ENCODE results near the gene KRT33B. TPM values are rescaled to one million over a fixed set of nuclear protein-coding genes. Genes with fewer than 3 reads are reported as not detected.
"Not testable (repeated sequence)": the region's sequence is repeated elsewhere in the genome, so short reads cannot be mapped to it uniquely, and the experiment has no call there.

The KRT33B gene
- total RNA-seq, 1 donor from 2014 or later, result not detected

DNA sequence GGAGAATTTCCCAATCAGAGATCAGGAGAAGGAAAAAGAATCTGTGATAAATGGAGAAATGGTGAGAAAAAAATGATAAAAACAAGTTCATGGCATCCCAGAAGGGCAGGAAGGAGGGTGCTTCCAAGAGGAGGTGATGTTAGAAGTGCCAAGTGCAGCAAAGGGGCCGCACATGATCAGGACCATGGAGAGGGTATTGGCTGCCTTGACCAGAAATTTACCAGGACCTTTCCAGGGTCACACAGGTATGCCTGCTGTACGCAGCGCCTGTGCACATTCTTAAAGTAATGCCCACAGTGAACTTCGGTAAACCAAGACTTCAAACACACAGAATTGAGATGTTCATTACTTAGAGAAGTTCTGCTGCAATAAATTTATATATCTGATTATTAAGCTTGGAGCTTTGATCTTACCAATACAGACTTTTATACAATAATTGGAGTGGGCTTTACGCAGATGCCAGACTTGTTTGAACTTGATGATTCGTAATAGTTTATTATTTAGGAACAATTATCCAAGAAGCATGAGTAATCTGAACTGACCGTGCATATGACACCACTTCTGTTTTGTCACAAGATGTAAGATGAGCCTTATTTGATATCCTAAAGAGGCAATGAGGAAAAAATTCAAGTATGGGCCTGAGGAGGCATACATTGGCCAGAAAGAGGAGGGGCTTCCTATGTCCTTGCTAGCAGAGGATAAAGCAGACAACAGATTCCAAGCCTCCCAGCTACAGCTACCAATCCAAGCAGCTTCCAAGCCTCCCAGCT, 16.8 kb downstream of the KRT33B start:
- Histone ChIP-seq H3K4me1 (ENCODE audit: insufficient read depth, low read length) (no peaks in the 10 kb centered on the region), H3K27ac (ENCODE audit: low read depth, low read length) (no peak overlapping the region), H3K36me3 (ENCODE audit: insufficient read depth, low read length) (no peaks in the 10 kb centered on the region), H4K20me1 (ENCODE audit: insufficient read depth, low read length) (no peaks in the 10 kb centered on the region), H3K27me3 (ENCODE audit: insufficient read depth, low read length) (peaks cover 4% of the 10 kb centered on the region), H3K4me3 (ENCODE audit: insufficient read depth, low read depth, low read length) (no peak overlapping the region), H3K9me3 (ENCODE audit: insufficient read depth, low read depth, low read length) (no peaks in the 10 kb centered on the region), H2AFZ (ENCODE audit: low read depth, low read length) (no peak overlapping the region), H3K9ac (ENCODE audit: low read length) (no peak overlapping the region), H3K4me2 (ENCODE audit: low read length) (no peak overlapping the region), H3K79me2 (ENCODE audit: insufficient read depth, low read length) (no peaks in the 10 kb centered on the region)
- H3K36me3 Mint-ChIP-seq (ENCODE audit: low read depth, unreplicated experiment), result no peaks in the 10 kb centered on the region
- no peak for FAIRE-seq
- no peak overlapping the region for H3K4me3 Mint-ChIP-seq (ENCODE audit: unreplicated experiment)
- H3K9me3 Mint-ChIP-seq (ENCODE audit: unreplicated experiment), result peaks cover 6% of the 10 kb centered on the region
- H3K4me1 Mint-ChIP-seq (ENCODE audit: low read depth, unreplicated experiment), result no peaks in the 10 kb centered on the region
- TF ChIP-seq EZH2 (IDR thresholded peaks at IDR 0.05; ENCODE audit: insufficient read depth, low read length), result no peak
- TF ChIP-seq, protein P1, sequence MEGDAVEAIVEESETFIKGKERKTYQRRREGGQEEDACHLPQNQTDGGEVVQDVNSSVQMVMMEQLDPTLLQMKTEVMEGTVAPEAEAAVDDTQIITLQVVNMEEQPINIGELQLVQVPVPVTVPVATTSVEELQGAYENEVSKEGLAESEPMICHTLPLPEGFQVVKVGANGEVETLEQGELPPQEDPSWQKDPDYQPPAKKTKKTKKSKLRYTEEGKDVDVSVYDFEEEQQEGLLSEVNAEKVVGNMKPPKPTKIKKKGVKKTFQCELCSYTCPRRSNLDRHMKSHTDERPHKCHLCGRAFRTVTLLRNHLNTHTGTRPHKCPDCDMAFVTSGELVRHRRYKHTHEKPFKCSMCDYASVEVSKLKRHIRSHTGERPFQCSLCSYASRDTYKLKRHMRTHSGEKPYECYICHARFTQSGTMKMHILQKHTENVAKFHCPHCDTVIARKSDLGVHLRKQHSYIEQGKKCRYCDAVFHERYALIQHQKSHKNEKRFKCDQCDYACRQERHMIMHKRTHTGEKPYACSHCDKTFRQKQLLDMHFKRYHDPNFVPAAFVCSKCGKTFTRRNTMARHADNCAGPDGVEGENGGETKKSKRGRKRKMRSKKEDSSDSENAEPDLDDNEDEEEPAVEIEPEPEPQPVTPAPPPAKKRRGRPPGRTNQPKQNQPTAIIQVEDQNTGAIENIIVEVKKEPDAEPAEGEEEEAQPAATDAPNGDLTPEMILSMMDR (IDR thresholded peaks at IDR 0.05; ENCODE audit: insufficient read depth, low read depth, low read length), result no peak
- no peak overlapping the region for H3K27ac Mint-ChIP-seq (ENCODE audit: unreplicated experiment)
- peaks cover 24% of the 10 kb centered on the region for H3K27me3 Mint-ChIP-seq (ENCODE audit: low read depth, unreplicated experiment)
- DNase-seq (ENCODE audit: low read depth), result no peak

DNA sequence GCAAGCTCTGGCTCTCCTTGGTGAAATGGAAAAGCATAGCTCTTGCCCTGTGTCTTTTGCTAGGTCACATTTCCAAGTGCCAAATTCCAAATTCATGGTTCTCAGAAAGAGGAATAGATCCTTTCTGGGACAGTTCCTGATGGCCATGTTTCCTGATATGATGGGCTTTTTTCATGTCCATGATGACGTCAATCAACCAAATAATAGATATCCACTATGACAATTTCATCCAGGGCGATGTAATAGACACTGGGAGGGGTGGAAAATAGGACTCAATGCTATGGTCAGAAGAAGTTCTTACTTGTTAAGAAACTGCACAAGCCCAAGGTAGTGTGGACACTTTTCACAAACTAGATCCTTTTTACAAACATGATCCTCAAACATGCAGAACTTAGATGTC, 18.4 kb downstream of the KRT33B start:
- Mint-ChIP-seq H3K9me3 (ENCODE audit: unreplicated experiment) (peaks cover 6% of the 10 kb centered on the region), H3K4me3 (ENCODE audit: unreplicated experiment) (no peak overlapping the region), H3K36me3 (ENCODE audit: low read depth, unreplicated experiment) (no peaks in the 10 kb centered on the region), H3K27me3 (ENCODE audit: low read depth, unreplicated experiment) (peaks cover 24% of the 10 kb centered on the region), H3K4me1 (ENCODE audit: low read depth, unreplicated experiment) (no peaks in the 10 kb centered on the region), H3K27ac (ENCODE audit: unreplicated experiment) (no peak overlapping the region)
- Histone ChIP-seq H4K20me1 (ENCODE audit: insufficient read depth, low read length) (no peaks in the 10 kb centered on the region), H3K79me2 (ENCODE audit: insufficient read depth, low read length) (no peaks in the 10 kb centered on the region), H3K4me3 (ENCODE audit: insufficient read depth, low read depth, low read length) (no peak overlapping the region), H3K27me3 (ENCODE audit: insufficient read depth, low read length) (peaks cover 4% of the 10 kb centered on the region), H3K36me3 (ENCODE audit: insufficient read depth, low read length) (no peaks in the 10 kb centered on the region), H3K9me3 (ENCODE audit: insufficient read depth, low read depth, low read length) (no peaks in the 10 kb centered on the region), H3K4me1 (ENCODE audit: insufficient read depth, low read length) (no peaks in the 10 kb centered on the region), H3K4me2 (ENCODE audit: low read length) (no peak overlapping the region), H2AFZ (ENCODE audit: low read depth, low read length) (no peak overlapping the region), H3K9ac (ENCODE audit: low read length) (no peak overlapping the region), H3K27ac (ENCODE audit: low read depth, low read length) (no peak overlapping the region)
- DNase-seq (ENCODE audit: low read depth) (no peak), FAIRE-seq (no peak)
- TF ChIP-seq, protein P1 (IDR thresholded peaks at IDR 0.05; ENCODE audit: insufficient read depth, low read depth, low read length), result no peak
- no peak for TF ChIP-seq EZH2 (IDR thresholded peaks at IDR 0.05; ENCODE audit: insufficient read depth, low read length)

DNA sequence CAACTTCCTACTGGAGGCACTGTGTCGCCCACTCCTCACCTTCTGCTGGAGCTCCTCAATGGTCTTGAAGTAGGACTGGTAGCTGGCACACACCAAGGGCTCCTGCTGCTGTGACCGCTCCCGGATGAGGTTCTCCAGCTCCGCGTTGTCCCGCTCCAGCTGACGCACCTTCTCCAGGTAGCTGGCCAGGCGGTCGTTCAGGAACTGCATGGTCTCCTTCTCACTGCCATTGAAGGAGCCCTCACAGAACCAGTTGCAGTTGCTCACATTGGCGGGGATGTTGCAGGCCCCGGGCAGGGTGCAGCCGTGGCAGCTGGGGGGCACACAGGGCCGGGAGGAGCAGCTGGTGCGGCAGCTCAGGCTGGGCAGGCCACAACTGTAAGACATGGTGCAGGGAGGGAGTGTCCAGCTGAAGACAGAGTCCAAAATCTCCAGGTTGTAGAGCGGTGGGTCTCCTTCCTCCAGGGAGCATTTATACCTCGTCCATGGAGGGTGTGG, 19.2 kb downstream of the KRT33B start, which contains the start of gene KRT33A:
TSS of gene KRT33A (minus strand) at position 448 of the 498 bp plus-strand sequence. CDS start at position 387, 61 bp downstream.
- H3K36me3 ChIP-seq (ENCODE audit: insufficient read depth, low read length); H3K27ac ChIP-seq (ENCODE audit: low read depth, low read length); H3K9ac ChIP-seq (ENCODE audit: low read length); H3K79me2 ChIP-seq (ENCODE audit: insufficient read depth, low read length); H3K4me2 ChIP-seq (ENCODE audit: low read length); H3K4me3 ChIP-seq (ENCODE audit: insufficient read depth, low read depth, low read length); H3K9me3 Mint-ChIP-seq (ENCODE audit: unreplicated experiment); H3K4me3 Mint-ChIP-seq (ENCODE audit: unreplicated experiment); FAIRE-seq; H3K36me3 Mint-ChIP-seq (ENCODE audit: low read depth, unreplicated experiment); H3K27me3 ChIP-seq (ENCODE audit: insufficient read depth, low read length); H4K20me1 ChIP-seq (ENCODE audit: insufficient read depth, low read length); H2AFZ ChIP-seq (ENCODE audit: low read depth, low read length); H3K4me1 Mint-ChIP-seq (ENCODE audit: low read depth, unreplicated experiment); H3K4me1 ChIP-seq (ENCODE audit: insufficient read depth, low read length); H3K9me3 ChIP-seq (ENCODE audit: insufficient read depth, low read depth, low read length); DNase-seq (ENCODE audit: low read depth); H3K27ac Mint-ChIP-seq (ENCODE audit: unreplicated experiment): not testable (repeated sequence)
- peaks cover 24% of the 10 kb centered on the region for H3K27me3 Mint-ChIP-seq (ENCODE audit: low read depth, unreplicated experiment)
